ENCODE measurements around the gene COL11A2. TPM values are rescaled to one million over a fixed set of nuclear protein-coding genes. Genes with fewer than 3 reads are reported as not detected.

The COL11A2 gene
- total RNA-seq, 1 donor from 2014 or later = 3.3 TPM

DNA sequence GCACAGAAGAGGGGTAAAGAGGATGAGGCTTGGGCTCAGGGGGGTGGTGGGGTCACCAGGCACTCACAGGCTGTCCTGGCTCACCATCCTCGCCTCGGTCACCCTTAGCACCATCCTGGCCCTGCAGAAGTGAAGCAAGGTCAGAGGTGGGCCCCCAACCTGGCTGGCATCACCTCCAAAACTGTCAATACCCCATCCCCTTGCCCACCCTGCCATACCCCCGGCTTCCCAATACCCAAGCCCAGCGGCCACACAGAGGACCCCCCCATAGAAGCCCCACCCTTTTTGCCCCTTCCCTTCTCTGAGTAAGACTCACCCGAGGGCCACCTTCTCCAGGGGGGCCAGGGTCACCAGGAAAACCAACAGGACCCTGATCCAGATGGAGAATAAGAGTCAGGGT is 23.6 kb downstream of the COL11A2 start:
- no peak overlapping the region for H3K4me3 Mint-ChIP-seq (ENCODE audit: unreplicated experiment)
- peaks cover 7% of the 10 kb centered on the region for H3K27me3 Mint-ChIP-seq (ENCODE audit: unreplicated experiment)
- no peaks in the 10 kb centered on the region for H3K9me3 Mint-ChIP-seq (ENCODE audit: unreplicated experiment)
- no peaks in the 10 kb centered on the region for H3K36me3 Mint-ChIP-seq (ENCODE audit: unreplicated experiment)
- no peak overlapping the region for H3K27ac Mint-ChIP-seq (ENCODE audit: unreplicated experiment)
- TF ChIP-seq CTCF (IDR thresholded peaks at IDR 0.05) = no peak
- DNase-seq (ENCODE audit: extremely low spot score, unreplicated experiment) = no peak
- peaks cover 5% of the 10 kb centered on the region for H3K4me1 Mint-ChIP-seq (ENCODE audit: unreplicated experiment)

- Mint-ChIP-seq H3K9me3 (ENCODE audit: unreplicated experiment) (no peaks in the 10 kb centered on the region), H3K27ac (ENCODE audit: unreplicated experiment) (no peak overlapping the region), H3K4me1 (ENCODE audit: unreplicated experiment) (peaks cover 5% of the 10 kb centered on the region), H3K36me3 (ENCODE audit: unreplicated experiment) (no peaks in the 10 kb centered on the region), H3K4me3 (ENCODE audit: unreplicated experiment) (no peak overlapping the region), H3K27me3 (ENCODE audit: unreplicated experiment) (peaks cover 7% of the 10 kb centered on the region)
- no peak for TF ChIP-seq CTCF (IDR thresholded peaks at IDR 0.05)
- DNase-seq (ENCODE audit: extremely low spot score, unreplicated experiment) = no peak
Observed at GRCh38 chr6:33168284-33168601, 24.0 kb downstream of the COL11A2 start.

DNA sequence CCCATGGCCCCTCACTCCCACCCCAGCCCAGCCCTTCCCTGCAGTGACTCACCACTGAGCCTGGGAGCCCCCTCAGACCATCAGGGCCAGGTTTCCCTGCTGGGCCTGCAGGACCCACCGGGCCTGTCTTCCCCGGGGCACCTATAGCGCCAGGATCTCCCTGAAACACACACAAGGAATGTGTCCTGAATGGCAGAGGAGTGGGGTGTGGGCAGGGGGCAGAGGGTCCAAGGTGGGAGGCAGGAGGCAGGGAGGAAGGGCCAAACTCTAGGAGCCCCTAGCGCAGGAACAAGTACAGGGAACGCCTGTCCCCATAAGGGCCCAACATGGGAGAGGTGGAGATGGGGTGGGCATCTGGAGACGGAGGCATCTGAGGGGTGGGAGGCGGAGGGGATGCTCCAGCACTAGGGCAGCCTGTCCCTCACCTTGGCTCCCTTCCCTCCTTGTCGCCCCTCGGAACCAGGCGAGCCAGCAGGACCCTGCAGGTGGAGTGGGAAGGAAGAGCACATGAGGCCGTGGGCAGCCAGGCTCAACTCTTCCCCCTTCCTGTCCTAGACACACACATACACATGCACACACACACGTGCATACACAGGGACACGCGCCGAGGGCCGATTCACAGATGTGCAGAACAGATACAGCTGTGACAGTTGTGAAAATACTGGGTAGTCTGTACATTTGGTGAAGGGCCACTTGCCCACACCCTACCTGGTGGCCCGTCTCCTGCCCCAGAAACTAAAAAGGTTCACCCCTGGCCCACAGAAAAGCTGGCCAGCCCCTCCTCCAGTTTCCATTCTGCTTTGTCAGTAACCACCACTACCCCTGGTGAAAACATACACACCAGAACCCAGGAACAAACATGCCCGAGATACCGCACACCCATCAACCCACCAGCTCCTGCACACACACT is 24.6 kb downstream of the COL11A2 start:
- no peaks in the 10 kb centered on the region for H3K9me3 Mint-ChIP-seq (ENCODE audit: unreplicated experiment)
- no peak overlapping the region for H3K27ac Mint-ChIP-seq (ENCODE audit: unreplicated experiment)
- no peak for TF ChIP-seq CTCF (IDR thresholded peaks at IDR 0.05)
- H3K36me3 Mint-ChIP-seq (ENCODE audit: unreplicated experiment) = no peaks in the 10 kb centered on the region
- peaks cover 4% of the 10 kb centered on the region for H3K4me1 Mint-ChIP-seq (ENCODE audit: unreplicated experiment)
- no peak overlapping the region for H3K4me3 Mint-ChIP-seq (ENCODE audit: unreplicated experiment)
- DNase-seq (ENCODE audit: extremely low spot score, unreplicated experiment) = no peak
- peaks cover 3% of the 10 kb centered on the region for H3K27me3 Mint-ChIP-seq (ENCODE audit: unreplicated experiment)

DNA sequence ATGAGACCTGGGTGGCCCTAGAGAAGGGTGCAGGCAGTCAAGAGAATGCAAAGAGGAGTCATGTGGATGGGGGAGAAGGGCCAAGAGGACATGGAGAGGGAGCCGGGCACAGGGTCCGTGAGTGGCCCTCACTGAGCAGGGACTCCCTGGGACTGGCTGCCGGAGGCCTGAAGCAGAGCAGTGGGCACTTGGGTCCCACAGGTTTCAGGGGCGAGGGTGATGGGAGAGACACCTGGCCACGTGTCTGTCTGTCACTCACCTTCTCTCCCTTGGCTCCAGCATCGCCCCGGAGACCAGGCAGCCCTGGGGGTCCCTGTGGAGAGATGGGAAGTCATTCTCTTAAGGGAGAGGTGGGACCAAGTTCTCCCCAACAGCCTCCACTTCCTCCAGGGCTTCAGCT is 25.5 kb downstream of the COL11A2 start:
- Mint-ChIP-seq H3K4me1 (ENCODE audit: unreplicated experiment) (peaks cover 6% of the 10 kb centered on the region), H3K27ac (ENCODE audit: unreplicated experiment) (no peak overlapping the region), H3K36me3 (ENCODE audit: unreplicated experiment) (no peaks in the 10 kb centered on the region), H3K27me3 (ENCODE audit: unreplicated experiment) (peaks cover 2% of the 10 kb centered on the region), H3K4me3 (ENCODE audit: unreplicated experiment) (no peak overlapping the region), H3K9me3 (ENCODE audit: unreplicated experiment) (no peaks in the 10 kb centered on the region)
- no peak for TF ChIP-seq CTCF (IDR thresholded peaks at IDR 0.05)
- peak; percentile 82 for DNase-seq (ENCODE audit: extremely low spot score, unreplicated experiment)

- H3K36me3 Mint-ChIP-seq (ENCODE audit: unreplicated experiment) = no peaks in the 10 kb centered on the region
- DNase-seq (ENCODE audit: extremely low spot score, unreplicated experiment) = no peak
- no peak overlapping the region for H3K27ac Mint-ChIP-seq (ENCODE audit: unreplicated experiment)
- TF ChIP-seq CTCF (IDR thresholded peaks at IDR 0.05) = no peak
- no peaks in the 10 kb centered on the region for H3K9me3 Mint-ChIP-seq (ENCODE audit: unreplicated experiment)
- peaks cover 2% of the 10 kb centered on the region for H3K27me3 Mint-ChIP-seq (ENCODE audit: unreplicated experiment)
- no peak overlapping the region for H3K4me3 Mint-ChIP-seq (ENCODE audit: unreplicated experiment)
- peaks cover 10% of the 10 kb centered on the region for H3K4me1 Mint-ChIP-seq (ENCODE audit: unreplicated experiment)
Observed at GRCh38 chr6:33166363-33166762, 25.9 kb downstream of the COL11A2 start.
